Measurements from ENCODE around the gene CRELD1. TPM values are rescaled to one million over a fixed set of nuclear protein-coding genes. Genes with fewer than 3 reads are reported as not detected.

The CRELD1 gene
- total and polyA plus RNA-seq, 9 of the 15 experiments (the other 6 are each of a cell fraction or from before 2014, with no cell fraction given), result 3.3 to 25.8 (median 16.5) TPM

GRCh38 chr3:9903904-9904303 lies 29.7 kb upstream of the CRELD1 start:
- H3K9ac ChIP-seq (ENCODE audit: insufficient read depth in 1 of 2, low read depth in 2 of 2, low read length in 2 of 2), result no peak overlapping the region
- no peaks in the 10 kb centered on the region for H3K79me2 ChIP-seq (ENCODE audit: control insufficient read depth, insufficient read depth, low read length)
- no peaks in the 10 kb centered on the region for H3K27me3 ChIP-seq (ENCODE audit: control insufficient read depth in 2 of 2, insufficient read depth in 2 of 2, low read length in 2 of 2)
- DNase-seq (ENCODE audit: extremely low read depth in 1 of 4, low spot score in 3 of 4) (no peak), FAIRE-seq (no peak), ATAC-seq (no peak)
- WGBS (ENCODE audit: insufficient coverage, low coverage, missing lambda C conversion rate), result 80% methylated on average over 4 of the region's 4 CpGs
- intact Hi-C loops (cut with micrococcal nuclease), result no loop called here
- no peak for TF ChIP-seq MITF (IDR thresholded peaks at IDR 0.05)
- TF ChIP-seq RBM22 (IDR thresholded peaks at IDR 0.05; ENCODE audit: low read depth, low read length, poor library complexity, severe bottlenecking), result no peak
- no peak for TF ChIP-seq ARHGAP35 (IDR thresholded peaks at IDR 0.05; ENCODE audit: partially characterized antibody)
- TF ChIP-seq MAFG (tag; conservative IDR thresholded peaks at IDR 0.05), result no peak
- no peak for TF ChIP-seq MXI1 (IDR thresholded peaks at IDR 0.05; ENCODE audit: low read depth, low read length)
- no peak for TF ChIP-seq HEY1 (CRISPR knock-in tag; IDR thresholded peaks at IDR 0.05; ENCODE audit: borderline replicate concordance)
- no peak for TF ChIP-seq ZFP1 (CRISPR knock-in tag; IDR thresholded peaks at IDR 0.05)
- TF ChIP-seq SIN3A (IDR thresholded peaks at IDR 0.05; ENCODE audit: borderline replicate concordance in 2 of 2, control insufficient read depth in 1 of 2, low read depth in 2 of 2, low read length in 2 of 2), result no peak
- no peak for TF ChIP-seq THAP7 (CRISPR knock-in tag; IDR thresholded peaks at IDR 0.05)
- TF ChIP-seq MECOM (CRISPR knock-in tag; IDR thresholded peaks at IDR 0.05), result no peak
- TF ChIP-seq ZFPM2 (CRISPR knock-in tag; IDR thresholded peaks at IDR 0.05), result no peak
- TF ChIP-seq CHAMP1 (IDR thresholded peaks at IDR 0.05), result no peak
- no peak for TF ChIP-seq MTA2 (IDR thresholded peaks at IDR 0.05; ENCODE audit: low read depth)
- no peak for TF ChIP-seq OTX1 (CRISPR knock-in tag; IDR thresholded peaks at IDR 0.05)
- TF ChIP-seq IRF1 (CRISPR knock-in tag; IDR thresholded peaks at IDR 0.05; ENCODE audit: borderline replicate concordance), result no peak
- H3K4me2 ChIP-seq (ENCODE audit: insufficient read depth, low read length), result no peak overlapping the region
- H3K27ac ChIP-seq (ENCODE audit: extremely low read depth, low read depth, low read length), result no peak overlapping the region
- BruUV-seq (replicated peaks), result no TSS peak
- H4K20me1 ChIP-seq (replicated peaks; ENCODE audit: control insufficient read depth, insufficient read depth, low read length), result no peaks in the 10 kb centered on the region
- H3K4me1 ChIP-seq (replicated peaks in 1 of 2; ENCODE audit: control insufficient read depth in 2 of 2, insufficient read depth in 2 of 2, low read length in 2 of 2), result peaks cover 23 to 26% of the 10 kb centered on the region in 2 experiments
- no peaks in the 10 kb centered on the region for H3K9me3 ChIP-seq (replicated peaks; ENCODE audit: control insufficient read depth, insufficient read depth, low read depth, low read length)
- POLR2A ChIA-PET, result interaction anchor here (0.7 to 5.8 kb wide), 4 partner anchors 9 to 14 kb away, joined by 3 to 29 read pairs (median 20); partner anchors contain the start of gene JAGN1
- in situ Hi-C loops (cut with MboI), result no loop called here
- no peaks in the 10 kb centered on the region for H3K36me3 ChIP-seq (ENCODE audit: control insufficient read depth, insufficient read depth, low read length)
- no peak overlapping the region for H2AFZ ChIP-seq (ENCODE audit: low read depth, low read length)
- no peaks in the 10 kb centered on the region for H3K9me1 ChIP-seq (ENCODE audit: control insufficient read depth, insufficient read depth, low read length)
- H3K4me3 ChIP-seq, result no peak overlapping the region
- CTCF ChIA-PET (ENCODE audit: low intra/inter-chr PET ratio), result no interaction called here
